ENCODE results near the gene DYNC2H1. TPM values are rescaled to one million over a fixed set of nuclear protein-coding genes. Genes with fewer than 3 reads are reported as not detected.

The DYNC2H1 gene
- total and polyA plus RNA-seq, 3 donors from 2014 or later: 28.7 to 43.1 (median 31.5) TPM

DNA sequence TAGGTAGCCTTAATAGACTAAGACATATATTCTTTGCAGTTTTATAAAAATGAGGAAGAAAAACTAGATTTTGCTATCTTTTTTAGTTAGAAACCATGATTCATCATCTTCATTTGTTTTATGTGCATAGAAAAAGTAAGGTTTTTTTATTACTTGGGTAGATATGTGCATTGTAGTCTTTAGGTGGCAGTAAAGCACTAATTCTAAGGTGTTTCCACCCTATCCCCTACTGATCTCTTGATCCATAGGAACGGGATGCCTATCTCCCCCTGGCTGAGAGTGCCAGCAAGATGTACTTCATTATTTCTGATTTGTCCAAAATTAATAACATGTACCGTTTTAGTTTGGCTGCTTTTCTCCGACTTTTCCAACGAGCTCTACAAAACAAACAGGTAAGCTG lies 148.1 kb downstream of the DYNC2H1 start:
- intact Hi-C loops (cut with DNase I; ENCODE audit: low total_unique reads): no loop called here

GRCh38 chr11:103266167-103266831 lies 157.1 kb downstream of the DYNC2H1 start:
- no peaks in the 10 kb centered on the region for H3K36me3 ChIP-seq (ENCODE audit: low read depth, missing control alignments)
- H3K27ac ChIP-seq: no peak overlapping the region
- WGBS, 2 donors: 79 to 96% methylated on average over 3 to 8 of the region's 9 CpGs
- H3K27me3 ChIP-seq: no peaks in the 10 kb centered on the region
- DNase-seq: no peak
- H3K4me3 ChIP-seq: no peak overlapping the region
- TF ChIP-seq CTCF (IDR thresholded peaks at IDR 0.05): no peak
- TF ChIP-seq POLR2A (IDR thresholded peaks at IDR 0.05): no peak
- H3K9me3 ChIP-seq: no peaks in the 10 kb centered on the region
- intact Hi-C loops (cut with DNase I; ENCODE audit: low total_unique reads): no loop called here
- no peaks in the 10 kb centered on the region for H3K4me1 ChIP-seq

More for the DNA sequence above, 148.1 kb downstream of the DYNC2H1 start:
- Histone ChIP-seq H3K9me3 (no peaks in the 10 kb centered on the region), H3K27ac (no peak overlapping the region), H3K27me3 (no peaks in the 10 kb centered on the region), H3K4me1 (no peaks in the 10 kb centered on the region), H3K36me3 (ENCODE audit: low read depth, missing control alignments) (no peaks in the 10 kb centered on the region), H3K4me3 (no peak overlapping the region)
- DNase-seq: no peak
- 69 to 73% methylated on average over 4 of the region's 4 CpGs for WGBS, 2 donors
- no peak for TF ChIP-seq POLR2A (IDR thresholded peaks at IDR 0.05)
- TF ChIP-seq CTCF (IDR thresholded peaks at IDR 0.05): no peak

- WGBS, 2 donors: 92 to 93% methylated on average over 2 of the region's 2 CpGs
- Histone ChIP-seq H3K27ac (no peak overlapping the region), H3K9me3 (no peaks in the 10 kb centered on the region), H3K4me1 (no peaks in the 10 kb centered on the region), H3K27me3 (no peaks in the 10 kb centered on the region), H3K4me3 (no peak overlapping the region), H3K36me3 (ENCODE audit: low read depth, missing control alignments) (no peaks in the 10 kb centered on the region)
- intact Hi-C loops (cut with DNase I; ENCODE audit: low total_unique reads): no loop called here
- no peak for TF ChIP-seq POLR2A (IDR thresholded peaks at IDR 0.05)
- TF ChIP-seq CTCF (IDR thresholded peaks at IDR 0.05): no peak
- no peak for DNase-seq
Observed at GRCh38 chr11:103272876-103273275, 163.7 kb downstream of the DYNC2H1 start.

DNA sequence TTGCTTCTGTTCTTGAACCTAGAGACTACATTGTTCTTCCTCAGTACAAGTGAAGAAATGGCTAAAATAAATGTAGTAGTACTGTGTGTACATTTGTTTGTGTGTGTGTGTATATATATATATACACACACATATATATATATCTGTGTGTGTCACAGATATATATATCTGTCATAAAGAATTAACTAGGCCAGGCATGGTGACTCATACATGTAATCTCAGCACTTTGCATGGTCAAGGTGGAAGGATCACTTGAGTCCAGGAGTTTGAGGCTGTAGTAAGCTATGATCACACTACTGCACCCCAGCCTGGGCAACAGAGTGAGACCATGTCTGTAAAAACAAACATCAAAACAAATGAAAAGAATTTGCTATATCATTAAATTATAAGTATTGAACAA lies 164.8 kb downstream of the DYNC2H1 start:
- intact Hi-C loops (cut with DNase I; ENCODE audit: low total_unique reads): no loop called here
- Histone ChIP-seq H3K4me3 (no peak overlapping the region), H3K36me3 (ENCODE audit: low read depth, missing control alignments) (no peaks in the 10 kb centered on the region), H3K27ac (no peak overlapping the region), H3K4me1 (no peaks in the 10 kb centered on the region), H3K27me3 (no peaks in the 10 kb centered on the region), H3K9me3 (no peaks in the 10 kb centered on the region)
- DNase-seq: no peak
- TF ChIP-seq POLR2A (IDR thresholded peaks at IDR 0.05) (no peak), CTCF (IDR thresholded peaks at IDR 0.05) (no peak)

- Histone ChIP-seq H3K4me1 (no peaks in the 10 kb centered on the region), H3K4me3 (no peak overlapping the region), H3K27me3 (no peaks in the 10 kb centered on the region), H3K9me3 (no peaks in the 10 kb centered on the region), H3K36me3 (ENCODE audit: low read depth, missing control alignments) (no peaks in the 10 kb centered on the region), H3K27ac (no peak overlapping the region)
- DNase-seq: no peak
- intact Hi-C loops (cut with DNase I; ENCODE audit: low total_unique reads): no loop called here
- TF ChIP-seq CTCF (IDR thresholded peaks at IDR 0.05): no peak
- no peak for TF ChIP-seq POLR2A (IDR thresholded peaks at IDR 0.05)
Observed at GRCh38 chr11:103279821-103280220, 170.6 kb downstream of the DYNC2H1 start.
